NT2/D1 (cell line): Measurements from ENCODE around the gene SHOC1.

Source experiments
- SUZ12 ChIP-seq: IDR thresholded peaks from 2 replicates; pipeline ENCODE4 v1.6.1; 2011; ENCODE audit not compliant: insufficient read length, insufficient read depth; ENCODE audit errors: extremely low read depth
- YY1 ChIP-seq: IDR thresholded peaks from 2 replicates; pipeline ENCODE4 v1.6.1; 2011; ENCODE audit not compliant: insufficient read length, insufficient read depth
- ZNF274 ChIP-seq: IDR thresholded peaks from 2 replicates; pipeline ENCODE4 v1.6.1; 2011; ENCODE audit warnings: mild to moderate bottlenecking, low read depth, low read length

GRCh38 chr9:111794835-111795556, at the start of gene SHOC1:
- no peak for TF ChIP-seq SUZ12
- no peak for TF ChIP-seq ZNF274
- TF ChIP-seq YY1 = no peak
